IPS-18a (cell line): ENCODE data around the gene FAM156A.
A peak's percentile ranks its signal among the peaks of the same experiment; 100 is the strongest.
"Not testable (repeated sequence)": the region's sequence is repeated elsewhere in the genome, so short reads cannot be mapped to it uniquely, and the experiment has no call there.

ENCODE experiments used
- H3K27ac ChIP-seq: one replicate; pipeline ENCODE4 v1.5.1; 2013; ENCODE audit warnings: low read length
- H3K27me3 ChIP-seq: one replicate; pipeline ENCODE4 v1.6.1; 2013; ENCODE audit warnings: mild to moderate bottlenecking, low read length; ENCODE audit not compliant: control insufficient read depth, insufficient read depth
- H3K36me3 ChIP-seq: one replicate; pipeline ENCODE4 v1.6.1; 2013; ENCODE audit warnings: low read depth, low read length; ENCODE audit not compliant: control insufficient read depth
- H3K4me1 ChIP-seq: one replicate; pipeline ENCODE4 v1.6.1; 2013; ENCODE audit warnings: low read depth, low read length; ENCODE audit not compliant: control insufficient read depth
- H3K4me3 ChIP-seq: one replicate; pipeline ENCODE4 v1.5.1; 2013; ENCODE audit warnings: low read length
- H3K9ac ChIP-seq: one replicate; pipeline ENCODE4 v1.6.1; 2013; ENCODE audit warnings: mild to moderate bottlenecking, low read length, moderate library complexity
- H3K9me3 ChIP-seq: one replicate; pipeline ENCODE4 v1.6.1; 2013; ENCODE audit warnings: low read depth, low read length; ENCODE audit not compliant: control insufficient read depth

FAM156A gene

DNA sequence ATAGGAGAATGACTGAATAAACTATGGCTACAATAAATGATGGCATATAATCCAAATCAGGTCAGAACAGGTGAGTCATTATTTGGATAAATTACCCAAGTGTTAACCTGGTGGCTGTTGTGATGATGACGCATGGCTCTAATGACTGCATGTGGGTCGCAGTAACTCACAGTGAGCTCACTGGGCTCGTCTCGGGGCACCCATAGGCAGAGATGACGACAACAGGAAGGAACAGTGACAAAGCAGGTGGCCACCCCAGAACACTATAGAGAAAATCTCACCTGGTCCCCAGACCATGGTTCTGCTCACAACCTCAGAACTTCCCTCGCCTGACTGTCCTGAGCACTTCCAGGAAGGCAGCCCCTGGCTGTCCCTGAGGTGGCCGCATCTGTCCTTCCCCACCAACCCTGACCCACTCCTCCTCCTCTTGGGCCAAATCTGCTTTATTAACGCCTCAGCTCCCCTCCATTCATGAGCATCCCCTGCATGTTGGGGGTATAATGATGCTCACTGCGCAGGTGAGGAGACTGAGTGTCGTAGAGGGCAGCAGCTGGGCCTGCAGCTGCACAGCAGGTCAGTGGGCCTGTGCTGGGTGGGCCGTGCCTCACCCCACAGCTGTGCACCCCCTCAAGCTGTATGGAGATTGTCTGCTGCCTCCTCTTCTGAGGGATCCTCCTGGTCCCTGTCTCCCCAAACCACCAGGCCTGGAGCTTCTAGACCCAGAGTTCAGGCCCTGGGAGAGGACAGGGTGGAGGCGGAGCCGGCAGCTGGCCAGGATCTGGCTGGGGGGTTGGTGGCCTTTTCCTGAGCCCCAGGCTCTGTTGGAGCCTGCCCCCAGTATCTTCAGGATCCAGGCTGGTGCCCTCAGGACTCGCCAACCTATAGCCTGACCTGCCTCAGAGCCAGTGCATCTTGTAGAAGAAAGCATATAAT is 30.9 kb upstream of the FAM156A start:
- Histone ChIP-seq H3K4me3 (no peak overlapping the region), H3K27ac (no peak overlapping the region), H3K36me3 (no peaks in the 10 kb centered on the region), H3K9ac (no peak overlapping the region), H3K9me3 (peaks cover 5% of the 10 kb centered on the region), H3K4me1 (peaks cover 1% of the 10 kb centered on the region), H3K27me3 (no peaks in the 10 kb centered on the region)

DNA sequence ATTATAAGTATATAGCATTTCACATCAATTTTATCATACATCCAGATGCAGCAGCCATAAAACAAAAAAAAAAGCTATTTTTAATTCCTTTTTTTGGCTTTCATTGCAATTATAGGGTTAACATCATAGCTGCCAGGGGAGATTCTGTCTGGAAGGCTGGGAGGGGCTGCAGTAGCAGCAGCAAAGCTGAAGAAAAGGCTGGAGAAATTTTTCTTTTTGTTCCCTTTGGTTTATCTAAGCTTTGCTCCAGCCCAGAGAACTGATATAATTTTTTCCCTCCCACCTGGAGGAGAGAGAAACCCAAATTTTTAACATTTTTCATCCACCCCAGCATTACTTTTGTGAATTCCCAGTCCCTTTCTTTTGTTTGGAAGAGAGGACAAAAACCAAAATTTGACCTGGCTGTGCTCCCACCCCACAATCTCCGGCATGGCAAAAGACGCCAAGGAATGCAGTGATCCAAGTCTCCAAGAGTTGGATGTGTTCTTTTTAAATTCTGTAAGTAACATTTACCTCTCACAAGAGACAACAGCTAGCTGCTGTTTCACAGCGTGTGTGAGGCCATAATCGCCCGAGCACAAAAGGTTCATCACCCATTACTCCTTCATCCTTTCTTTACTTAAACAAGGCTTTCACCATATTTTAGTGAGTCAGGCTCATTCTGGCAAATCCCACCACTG is 25.1 kb upstream of the FAM156A start:
- Histone ChIP-seq H3K36me3 (no peaks in the 10 kb centered on the region), H3K4me3 (peak overlapping the region; percentile 21), H3K27ac (peak overlapping the region; percentile 53), H3K9ac (peak overlapping the region; percentile 36), H3K27me3 (no peaks in the 10 kb centered on the region), H3K4me1 (peaks cover 8% of the 10 kb centered on the region), H3K9me3 (peaks cover 9% of the 10 kb centered on the region)

DNA sequence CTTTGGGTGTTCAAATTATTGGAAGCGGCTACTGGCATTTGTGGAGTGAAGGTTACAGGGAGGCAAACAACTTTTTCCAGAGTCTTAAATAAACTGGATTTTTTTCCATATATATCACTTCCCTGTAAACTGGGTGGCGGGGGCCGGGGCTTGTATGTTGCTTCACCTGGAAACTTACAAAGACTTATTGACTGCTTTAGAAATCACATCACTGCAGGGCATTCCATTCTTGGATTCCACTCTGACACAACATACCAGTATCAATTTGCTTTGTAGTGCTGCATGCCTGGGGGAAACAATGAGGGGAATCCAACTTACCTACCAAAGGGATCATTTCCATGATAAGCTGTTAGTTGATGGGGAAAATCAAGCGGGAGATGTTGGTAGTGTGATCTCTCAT is 21.7 kb upstream of the FAM156A start:
- no peak overlapping the region for H3K4me3 ChIP-seq
- H3K27me3 ChIP-seq = no peaks in the 10 kb centered on the region
- H3K4me1 ChIP-seq = peaks cover 8% of the 10 kb centered on the region
- no peak overlapping the region for H3K27ac ChIP-seq
- H3K9me3 ChIP-seq = peaks cover 6% of the 10 kb centered on the region
- H3K36me3 ChIP-seq = no peaks in the 10 kb centered on the region
- no peak overlapping the region for H3K9ac ChIP-seq

DNA sequence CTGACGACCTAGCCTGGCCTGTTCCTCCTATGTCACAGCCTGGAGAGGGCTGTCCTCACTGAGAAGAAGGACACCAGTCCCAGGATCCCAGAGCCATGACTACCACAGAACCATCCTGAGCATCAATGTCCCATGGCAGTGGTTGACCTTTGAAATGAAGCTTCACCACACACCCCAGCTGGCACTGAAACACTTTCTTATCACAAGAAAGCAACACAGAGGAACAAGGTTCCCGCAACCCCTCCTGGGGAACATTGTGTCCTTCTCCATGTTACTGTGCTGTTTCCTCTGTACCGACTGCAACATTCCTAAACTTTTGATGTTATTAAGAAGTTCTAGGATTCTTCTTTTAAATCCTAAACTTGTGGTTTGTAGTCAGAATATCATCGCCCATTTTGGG is 21.2 kb upstream of the FAM156A start:
- Histone ChIP-seq H3K9me3 (peaks cover 5% of the 10 kb centered on the region), H3K4me3 (no peak overlapping the region), H3K9ac (no peak overlapping the region), H3K36me3 (no peaks in the 10 kb centered on the region), H3K4me1 (peaks cover 8% of the 10 kb centered on the region), H3K27me3 (no peaks in the 10 kb centered on the region), H3K27ac (no peak overlapping the region)

DNA sequence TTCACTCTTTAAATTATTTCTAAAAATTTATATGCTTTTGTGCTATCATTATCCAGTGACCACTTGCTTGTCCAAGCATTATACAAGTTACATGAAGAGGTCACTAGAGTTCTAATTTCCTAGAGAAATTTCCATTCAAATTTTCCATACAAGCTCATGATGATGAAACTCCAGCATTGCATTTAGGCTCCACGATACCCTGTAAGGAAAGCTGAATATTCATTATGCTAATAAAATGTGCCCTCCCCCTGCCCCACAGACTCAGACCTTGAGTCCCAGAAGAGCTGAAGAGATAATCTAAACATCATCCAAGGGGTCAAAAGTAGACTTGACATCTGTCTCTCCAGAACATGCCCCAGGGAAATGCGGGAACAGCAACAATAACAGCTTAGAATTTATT is 19.6 kb upstream of the FAM156A start:
- Histone ChIP-seq H3K27me3 (no peaks in the 10 kb centered on the region), H3K9me3 (no peaks in the 10 kb centered on the region), H3K4me1 (no peaks in the 10 kb centered on the region)

DNA sequence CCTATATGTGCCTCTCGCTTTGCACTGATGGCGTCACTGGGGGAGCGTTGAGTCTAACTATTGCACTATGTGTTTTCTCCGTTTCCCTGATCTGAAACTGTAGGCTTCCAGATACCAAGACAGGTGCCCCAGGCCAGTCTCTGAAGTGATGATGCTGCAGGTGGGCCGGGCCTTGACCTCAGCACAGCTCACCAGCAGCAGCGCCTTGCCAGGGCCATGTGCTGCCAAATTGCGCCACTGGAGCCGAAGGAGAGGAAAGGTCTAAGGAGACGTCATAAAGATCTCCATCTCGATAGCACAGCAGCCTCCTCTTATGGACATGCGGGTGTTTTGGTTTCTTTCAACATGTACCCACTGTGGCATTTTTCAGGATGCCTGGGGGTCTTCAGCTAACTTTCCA is 17.3 kb upstream of the FAM156A start:
- H3K27ac ChIP-seq, H3K36me3 ChIP-seq, H3K9ac ChIP-seq, H3K4me3 ChIP-seq, H3K9me3 ChIP-seq, H3K4me1 ChIP-seq, H3K27me3 ChIP-seq: not testable (repeated sequence)

More for the DNA sequence above, 19.6 kb upstream of the FAM156A start:
- H3K9ac ChIP-seq = no peak overlapping the region
- H3K4me3 ChIP-seq = no peak overlapping the region
- no peak overlapping the region for H3K27ac ChIP-seq
- no peaks in the 10 kb centered on the region for H3K36me3 ChIP-seq

DNA sequence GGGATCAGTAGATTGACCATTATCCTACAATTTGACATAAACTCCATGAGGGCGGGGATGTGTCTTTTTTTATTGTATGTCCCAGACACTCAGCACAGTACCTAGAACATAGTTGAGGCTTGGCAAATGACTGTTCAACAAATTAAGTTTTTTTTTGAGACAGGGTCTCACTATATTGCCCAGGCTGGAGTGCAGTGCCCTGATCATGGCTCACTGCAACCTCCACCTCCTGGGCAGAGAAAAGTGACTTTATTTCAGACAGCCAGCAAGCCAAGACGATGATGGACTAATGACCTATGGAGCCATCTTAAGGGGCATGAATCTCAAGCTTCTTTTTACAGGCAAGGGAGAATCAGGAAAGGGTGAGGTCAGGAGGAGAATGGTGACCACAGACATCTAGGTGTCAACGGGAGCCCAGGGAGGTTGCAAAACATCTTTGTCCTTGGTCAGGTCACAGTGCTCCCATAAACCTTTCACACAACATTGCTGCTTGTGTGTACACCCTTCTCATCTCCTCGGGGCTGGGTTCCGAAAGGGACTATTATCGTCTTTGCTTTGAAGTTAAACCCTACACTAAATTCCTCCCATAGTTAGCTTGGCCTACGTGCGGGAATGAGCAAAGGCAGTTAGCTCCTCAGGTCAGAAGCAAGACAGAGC is 16.1 kb upstream of the FAM156A start:
- H3K27me3 ChIP-seq, H3K27ac ChIP-seq, H3K9me3 ChIP-seq, H3K4me1 ChIP-seq, H3K36me3 ChIP-seq, H3K9ac ChIP-seq, H3K4me3 ChIP-seq: not testable (repeated sequence)

DNA sequence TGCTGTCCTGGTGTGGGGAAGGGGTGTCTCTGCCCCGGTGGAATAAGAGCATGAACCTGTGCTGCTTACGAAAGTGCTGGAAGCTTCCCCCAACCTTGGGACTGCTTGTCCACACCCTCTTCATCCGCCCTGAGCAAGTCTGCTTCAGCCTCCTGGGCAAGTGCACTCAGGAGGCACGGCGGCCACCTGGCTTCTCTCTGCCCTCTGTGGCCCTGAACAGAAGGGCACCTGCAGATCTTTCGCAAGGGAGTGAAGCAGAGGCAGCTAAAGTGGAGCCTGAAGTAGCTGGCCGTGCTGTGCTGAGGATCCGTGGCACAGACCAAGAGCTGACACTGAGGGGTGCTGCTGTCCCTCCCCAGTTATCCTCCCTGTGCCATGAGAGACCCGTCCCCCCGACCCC is 9.6 kb upstream of the FAM156A start:
- not testable (repeated sequence) for H3K4me1 ChIP-seq, H3K9ac ChIP-seq, H3K27ac ChIP-seq, H3K4me3 ChIP-seq, H3K36me3 ChIP-seq, H3K9me3 ChIP-seq, H3K27me3 ChIP-seq

DNA sequence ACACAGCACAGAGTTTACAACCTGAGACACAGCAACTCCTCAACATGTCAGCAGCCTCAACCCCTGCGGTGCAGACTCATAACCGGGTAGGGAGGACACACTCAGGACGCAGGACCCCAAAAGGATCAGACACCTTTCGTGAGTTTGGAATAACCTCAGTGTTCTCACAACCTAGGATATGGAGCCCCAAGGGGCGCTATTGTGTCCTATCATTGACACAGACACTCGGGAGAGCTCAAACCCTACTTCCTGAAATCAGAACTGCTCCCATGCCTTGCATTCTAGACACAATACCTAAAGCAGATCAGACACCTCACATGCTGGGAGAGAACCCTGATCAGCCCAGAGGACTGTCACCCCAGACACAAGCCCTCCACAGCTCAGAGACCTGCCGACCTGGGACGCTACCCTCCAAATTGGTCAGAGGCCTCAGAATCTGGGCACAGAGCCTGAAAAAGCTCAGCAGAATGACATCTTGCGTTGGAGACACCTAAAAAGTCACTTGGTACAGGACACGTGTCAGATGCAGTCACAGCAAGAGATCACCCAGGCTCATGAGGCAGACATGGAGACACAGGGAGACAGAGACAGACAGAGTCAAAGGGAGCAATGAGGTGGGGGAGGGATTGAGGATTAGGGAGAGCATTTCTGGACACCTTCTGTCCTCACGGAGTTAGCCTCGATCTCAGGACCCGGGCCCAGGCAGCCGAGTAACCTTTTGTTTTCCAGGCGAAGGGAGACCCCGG is 8.8 kb upstream of the FAM156A start:
- not testable (repeated sequence) for H3K4me3 ChIP-seq, H3K4me1 ChIP-seq, H3K27ac ChIP-seq, H3K27me3 ChIP-seq, H3K9me3 ChIP-seq, H3K36me3 ChIP-seq, H3K9ac ChIP-seq

DNA sequence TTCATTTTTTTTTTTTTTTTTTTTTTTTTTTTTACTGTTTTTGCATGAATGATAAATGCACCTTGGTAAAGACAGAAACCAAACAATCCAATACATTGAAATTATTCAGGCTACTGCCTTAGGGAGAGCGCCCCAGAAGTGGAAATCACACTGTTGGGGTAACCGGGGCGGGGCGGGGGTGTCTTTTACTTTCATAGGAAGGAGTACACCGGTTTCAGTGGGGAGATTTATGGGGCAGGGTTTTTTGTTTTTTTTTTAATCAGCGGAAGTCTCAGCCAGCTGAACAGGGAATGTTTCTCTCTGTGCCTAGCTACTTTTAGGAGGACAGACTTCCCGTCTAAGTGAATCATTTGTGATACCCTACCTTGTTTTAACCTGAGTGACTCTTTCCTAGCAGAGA is 643 bp upstream of the FAM156A start:
- not testable (repeated sequence) for H3K9me3 ChIP-seq

DNA sequence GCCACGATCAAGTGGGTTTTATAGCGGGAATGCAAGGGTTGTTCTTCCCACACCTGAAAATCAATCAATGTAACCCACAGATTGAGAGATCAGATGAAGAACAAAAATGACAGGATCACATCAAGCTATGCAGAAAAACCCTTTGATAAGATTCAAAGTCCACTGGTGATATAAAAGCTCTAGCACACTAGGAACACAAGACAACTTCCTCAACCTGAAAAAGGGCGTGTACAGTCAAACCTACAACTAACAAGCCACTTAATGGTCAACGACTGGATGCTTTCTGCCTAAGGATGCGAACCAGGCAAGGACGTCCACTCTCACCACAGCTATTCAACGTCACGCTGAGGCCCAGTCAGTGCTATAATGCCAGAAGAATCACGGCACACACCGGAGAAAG is 8.4 kb downstream of the FAM156A start:
- H3K36me3 ChIP-seq, H3K27me3 ChIP-seq, H3K4me3 ChIP-seq, H3K9me3 ChIP-seq, H3K9ac ChIP-seq, H3K4me1 ChIP-seq, H3K27ac ChIP-seq: not testable (repeated sequence)

More for the DNA sequence above, 643 bp upstream of the FAM156A start:
- not testable (repeated sequence) for H3K4me3 ChIP-seq, H3K4me1 ChIP-seq, H3K27me3 ChIP-seq, H3K27ac ChIP-seq, H3K36me3 ChIP-seq, H3K9ac ChIP-seq
